HG03342 (cell line): ENCODE data around the gene EML4.

Source experiments
- ATAC-seq: cut with Tn5 transposase; IDR thresholded peaks from one replicate; pipeline ENCODE4 v1.9.1; 2021; ENCODE audit warnings: mild to moderate bottlenecking, moderate library complexity; ENCODE audit not compliant: unreplicated experiment

The EML4 gene

GRCh38 chr2:42193722-42194187 lies 24.6 kb downstream of the EML4 start:
- no peak for ATAC-seq

GRCh38 chr2:42194428-42194827 lies 25.3 kb downstream of the EML4 start:
- ATAC-seq, result no peak

GRCh38 chr2:42195559-42195958 lies 26.4 kb downstream of the EML4 start:
- no peak for ATAC-seq

GRCh38 chr2:42196070-42196402 lies 26.9 kb downstream of the EML4 start:
- no peak for ATAC-seq

- no peak for ATAC-seq
Measured at GRCh38 chr2:42196403-42197267, 27.5 kb downstream of the EML4 start.

GRCh38 chr2:42197792-42198191 lies 28.6 kb downstream of the EML4 start:
- ATAC-seq, result no peak

GRCh38 chr2:42198466-42198865 lies 29.3 kb downstream of the EML4 start:
- no peak for ATAC-seq

- no peak for ATAC-seq
Measured at GRCh38 chr2:42199002-42199401, 29.8 kb downstream of the EML4 start.

GRCh38 chr2:42199626-42200025 lies 30.5 kb downstream of the EML4 start:
- ATAC-seq, result no peak

GRCh38 chr2:42200926-42201855 lies 32.0 kb downstream of the EML4 start:
- ATAC-seq, result no peak

- no peak for ATAC-seq
Measured at GRCh38 chr2:42202634-42203008, 33.5 kb downstream of the EML4 start.

GRCh38 chr2:42203792-42204191 lies 34.6 kb downstream of the EML4 start:
- ATAC-seq, result no peak

- ATAC-seq, result no peak
Measured at GRCh38 chr2:42205337-42205736, 36.2 kb downstream of the EML4 start.

- ATAC-seq, result no peak
Measured at GRCh38 chr2:42207826-42208225, 38.7 kb downstream of the EML4 start.

- no peak for ATAC-seq
Measured at GRCh38 chr2:42210203-42210602, 41.0 kb downstream of the EML4 start.

GRCh38 chr2:42211291-42211690 lies 42.1 kb downstream of the EML4 start:
- ATAC-seq, result no peak

- no peak for ATAC-seq
Measured at GRCh38 chr2:42214669-42215068, 45.5 kb downstream of the EML4 start.

- no peak for ATAC-seq
Measured at GRCh38 chr2:42216694-42217093, 47.5 kb downstream of the EML4 start.

GRCh38 chr2:42217307-42217706 lies 48.2 kb downstream of the EML4 start:
- ATAC-seq, result no peak

GRCh38 chr2:42217914-42218313 lies 48.8 kb downstream of the EML4 start:
- no peak for ATAC-seq

GRCh38 chr2:42218712-42219111 lies 49.6 kb downstream of the EML4 start:
- no peak for ATAC-seq

GRCh38 chr2:42219160-42219559 lies 50.0 kb downstream of the EML4 start:
- ATAC-seq, result no peak
